ENCODE measurements around the gene CACNA1G. TPM values are rescaled to one million over a fixed set of nuclear protein-coding genes. Genes with fewer than 3 reads are reported as not detected.

Gene CACNA1G
- total RNA-seq, 4 donors from 2014 or later = 0.15 to 0.94 (median 0.16) TPM; not detected in 1

- Histone ChIP-seq H3K4me1 (peaks cover 0 to 31% (median 8%) of the 10 kb centered on the region in 3 donors), H3K36me3 (peaks cover 0 to 82% of the 10 kb centered on the region in 2 donors), H3K27me3 (peaks cover 15% of the 10 kb centered on the region), H3K27ac (no peak overlapping the region), H3K9me3 (no peaks in the 10 kb centered on the region), H3K4me3 (no peak overlapping the region)
- no peak for TF ChIP-seq POLR2A (IDR thresholded peaks at IDR 0.05)
- WGBS, 2 donors (ENCODE audit: low coverage in 1 of 2) = 100% methylated on average over 1 of the region's 12 CpGs; no CpG with 5 or more reads in 1 of the 2 donors
- ATAC-seq = no peak
These were observed 8.6 kb upstream of the CACNA1G start for GRCh38 chr17:50551884-50552283.

- Histone ChIP-seq H3K27me3 (peaks cover 34% of the 10 kb centered on the region), H3K4me1 (peaks cover 0 to 29% (median 6%) of the 10 kb centered on the region in 3 donors), H3K9me3 (no peaks in the 10 kb centered on the region), H3K27ac (no peak overlapping the region), H3K4me3 (no peak overlapping the region), H3K36me3 (peaks cover 0 to 72% of the 10 kb centered on the region in 2 donors)
- no peak for TF ChIP-seq POLR2AphosphoS5 (IDR thresholded peaks at IDR 0.05)
- no peak for TF ChIP-seq CTCF (IDR thresholded peaks at IDR 0.05)
- no peak for TF ChIP-seq POLR2A (IDR thresholded peaks at IDR 0.05)
- no peak for TF ChIP-seq EP300 (IDR thresholded peaks at IDR 0.05)
- ATAC-seq = no peak
- 65% methylated on average over 3 of the region's 17 CpGs; no CpG with 5 or more reads in 1 of the 2 donors for WGBS, 2 donors (ENCODE audit: low coverage in 1 of 2)
These were observed 6.3 kb upstream of the CACNA1G start for GRCh38 chr17:50554201-50554600.

GRCh38 chr17:50556803-50557202, 3.7 kb upstream of the CACNA1G start:
- peaks cover 5 to 43% (median 27%) of the 10 kb centered on the region in 3 donors for H3K4me1 ChIP-seq
- H3K27ac ChIP-seq = no peak overlapping the region
- WGBS, 2 donors (ENCODE audit: low coverage in 1 of 2) = 30% methylated on average over 2 of the region's 5 CpGs; no CpG with 5 or more reads in 1 of the 2 donors
- ATAC-seq = no peak
- no peaks in the 10 kb centered on the region for H3K9me3 ChIP-seq
- TF ChIP-seq EP300 (IDR thresholded peaks at IDR 0.05) = no peak
- TF ChIP-seq POLR2AphosphoS5 (IDR thresholded peaks at IDR 0.05) = no peak
- TF ChIP-seq POLR2A (IDR thresholded peaks at IDR 0.05) = no peak
- H3K36me3 ChIP-seq = peaks cover 0 to 49% of the 10 kb centered on the region in 2 donors
- no peak overlapping the region for H3K4me3 ChIP-seq
- peaks cover 60% of the 10 kb centered on the region for H3K27me3 ChIP-seq

- peaks cover 5 to 52% (median 32%) of the 10 kb centered on the region in 3 donors for H3K4me1 ChIP-seq
- H3K27ac ChIP-seq = no peak overlapping the region
- TF ChIP-seq CTCF (IDR thresholded peaks at IDR 0.05) = no peak
- no peak for TF ChIP-seq POLR2A (IDR thresholded peaks at IDR 0.05)
- TF ChIP-seq EP300 (IDR thresholded peaks at IDR 0.05) = no peak
- no peak for TF ChIP-seq POLR2AphosphoS5 (IDR thresholded peaks at IDR 0.05)
- 58 to 60% methylated on average over 1 to 2 of the region's 4 CpGs for WGBS, 2 donors (ENCODE audit: low coverage in 1 of 2)
- ATAC-seq = no peak
- H3K9me3 ChIP-seq = no peaks in the 10 kb centered on the region
- peaks cover 68% of the 10 kb centered on the region for H3K27me3 ChIP-seq
- no peak overlapping the region for H3K4me3 ChIP-seq
- H3K36me3 ChIP-seq = peaks cover 0 to 41% of the 10 kb centered on the region in 2 donors
These were observed 2.9 kb upstream of the CACNA1G start for GRCh38 chr17:50557630-50558029.

- Histone ChIP-seq H3K36me3 (peaks cover 0 to 37% of the 10 kb centered on the region in 2 donors), H3K4me3 (no peak overlapping the region), H3K4me1 (peaks cover 5 to 54% (median 32%) of the 10 kb centered on the region in 3 donors), H3K27ac (no peak overlapping the region), H3K27me3 (peaks cover 72% of the 10 kb centered on the region), H3K9me3 (no peaks in the 10 kb centered on the region)
- ATAC-seq = no peak
- 63 to 80% methylated on average over 1 to 4 of the region's 4 CpGs for WGBS, 2 donors (ENCODE audit: low coverage in 1 of 2)
- TF ChIP-seq POLR2AphosphoS5 (IDR thresholded peaks at IDR 0.05) (no peak), EP300 (IDR thresholded peaks at IDR 0.05) (no peak), POLR2A (IDR thresholded peaks at IDR 0.05) (no peak), CTCF (IDR thresholded peaks at IDR 0.05) (no peak)
These were observed 2.4 kb upstream of the CACNA1G start for GRCh38 chr17:50558091-50558490.

GRCh38 chr17:50558581-50558940, 2.0 kb upstream of the CACNA1G start:
- H3K4me3 ChIP-seq = peak overlapping the region in 1 of 2 donors; percentile 65
- no peak for TF ChIP-seq CTCF (IDR thresholded peaks at IDR 0.05)
- no peak for TF ChIP-seq POLR2A (IDR thresholded peaks at IDR 0.05)
- TF ChIP-seq EP300 (IDR thresholded peaks at IDR 0.05) = no peak
- TF ChIP-seq POLR2AphosphoS5 (IDR thresholded peaks at IDR 0.05) = no peak
- WGBS, 2 donors (ENCODE audit: low coverage in 1 of 2) = no CpG with 5 or more reads among the region's 18 CpGs
- ATAC-seq = no peak
- H3K9me3 ChIP-seq = no peaks in the 10 kb centered on the region
- H3K27ac ChIP-seq = no peak overlapping the region
- peaks cover 0 to 32% of the 10 kb centered on the region in 2 donors for H3K36me3 ChIP-seq
- peaks cover 5 to 54% (median 32%) of the 10 kb centered on the region in 3 donors for H3K4me1 ChIP-seq
- peaks cover 77% of the 10 kb centered on the region for H3K27me3 ChIP-seq

Data from gastroesophageal sphincter (tissue), 4 donors.